HepG2 (cell line): ENCODE data around the gene CYP2W1. TPM values are rescaled to one million over a fixed set of nuclear protein-coding genes. Genes with fewer than 3 reads are reported as not detected.

Source experiments
- AGO2 ChIP-seq: fragments of 200-400 bp; formaldehyde crosslinking; optimal IDR thresholded peaks from 2 replicates; pipeline ENCODE3; 2017; ENCODE audit warnings: mild to moderate bottlenecking, low read depth, low read length, moderate library complexity
- CBX1 ChIP-seq: IDR thresholded peaks from one replicate; pipeline ENCODE4 v1.6.1; 2016; ENCODE audit warnings: antibody characterized with exemption, low read depth
- GABPB1 ChIP-seq: IDR thresholded peaks from 2 replicates; pipeline ENCODE4 v1.6.1; 2016; ENCODE audit warnings: mild to moderate bottlenecking, missing genetic modification reagents, moderate library complexity, missing compliant biosample characterization
- ISL2 ChIP-seq: sonication (generic); formaldehyde crosslinking; IDR thresholded peaks from 2 replicates; pipeline ENCODE4 v1.5.0; 2020; ENCODE audit warnings: missing genetic modification reagents
- JUNB ChIP-seq: sonication (generic); formaldehyde crosslinking; IDR thresholded peaks from 2 replicates; pipeline ENCODE4 v1.8.0; 2022; ENCODE audit warnings: missing genetic modification reagents, mild to moderate bottlenecking, borderline replicate concordance
- MYPOP ChIP-seq: sonication (generic); formaldehyde crosslinking; IDR thresholded peaks from 2 replicates; pipeline ENCODE4 v1.8.1; 2023; ENCODE audit warnings: mild to moderate bottlenecking, moderate library complexity, missing genetic modification reagents
- NFIB ChIP-seq: sonication (generic); formaldehyde crosslinking; IDR thresholded peaks from 2 replicates; pipeline ENCODE4 v1.9.0; 2021; ENCODE audit warnings: missing genetic modification reagents, mild to moderate bottlenecking, borderline replicate concordance
- RNF2 ChIP-seq: fragments of 450-650 bp; conservative IDR thresholded peaks from 2 replicates; pipeline ENCODE4 v1.6.1; 2016; ENCODE audit warnings: low read depth
- SALL1 ChIP-seq: sonication (generic); formaldehyde crosslinking; IDR thresholded peaks from 2 replicates; pipeline ENCODE4 v1.8.0; 2022; ENCODE audit warnings: mild to moderate bottlenecking, missing genetic modification reagents
- TAF15 ChIP-seq: fragments of 200-400 bp; formaldehyde crosslinking; IDR thresholded peaks from one replicate; pipeline ENCODE4 v1.6.1; 2018; ENCODE audit warnings: mild to moderate bottlenecking, low read depth, low read length; ENCODE audit not compliant: poor library complexity, severe bottlenecking
- ZNF224 ChIP-seq: sonication (generic); formaldehyde crosslinking; IDR thresholded peaks from 2 replicates; pipeline ENCODE4 v1.5.0; 2020; ENCODE audit warnings: mild to moderate bottlenecking, missing genetic modification reagents
- ZNF431 ChIP-seq: sonication (generic); formaldehyde crosslinking; IDR thresholded peaks from 2 replicates; pipeline ENCODE4 v1.9.0; 2022; ENCODE audit warnings: missing genetic modification reagents, low read depth, mild to moderate bottlenecking, borderline replicate concordance
- ZNF768 ChIP-seq: sonication (generic); formaldehyde crosslinking; IDR thresholded peaks from 2 replicates; pipeline ENCODE4 v1.4.0; 2020; ENCODE audit warnings: missing genetic modification reagents
- ZNF891 ChIP-seq: sonication (generic); formaldehyde crosslinking; IDR thresholded peaks from 2 replicates; pipeline ENCODE4 v1.5.0; 2020; ENCODE audit warnings: mild to moderate bottlenecking, missing genetic modification reagents
- polyA plus RNA-seq, 8 experiments: library from polyadenylated mRNA; depleted of rRNA in 3 of 8; stranded (reverse) in 7 of 8; unstranded in 1 of 8; fragments of >200 nt; fragmentation: Illumina TruSeq in 4 of 8; extraction: Trizol in 4 of 8; gene quantifications; 2 replicates each; pipeline versions ENCODE4 v1.2.1 to v1.2.3, GENCODE V29; 2011 to 2016; ENCODE audit warnings: low read depth in 4 of 8, missing spikeins in 1 of 8, mixed read lengths in 1 of 8; ENCODE audit not compliant: insufficient read depth in 1 of 8
- total RNA-seq, 5 experiments: library from RNA; depleted of rRNA; stranded (reverse); fragments of >200 nt; fragmentation: Illumina TruSeq; extraction: Trizol; gene quantifications; 2 replicates each; pipeline ENCODE4 v1.2.3, GENCODE V29; 2016; ENCODE audit warnings: low read depth in 1 of 5

CYP2W1 gene
- total and polyA plus RNA-seq, 2 of the 13 experiments (the other 11 are each of a cell fraction or from before 2014, with no cell fraction given) = 19.5 to 31.7 TPM

GRCh38 chr7:945556-946255 lies 37.3 kb upstream of the CYP2W1 start (continued):
- TF ChIP-seq NFIB (CRISPR knock-in tag) = no peak
- TF ChIP-seq JUNB (CRISPR knock-in tag) = no peak
- TF ChIP-seq CBX1 = no peak
- TF ChIP-seq ZNF224 (CRISPR knock-in tag) = no peak
- no peak for TF ChIP-seq AGO2
- no peak for TF ChIP-seq ZNF891 (CRISPR knock-in tag)
- TF ChIP-seq RNF2 = no peak
- TF ChIP-seq TAF15 = no peak
- no peak for TF ChIP-seq ZNF431
- no peak for TF ChIP-seq MYPOP (CRISPR knock-in tag)
- TF ChIP-seq GABPB1 (CRISPR knock-in tag) = peak; percentile 59; the same call in 1 of the 2 replicates
- TF ChIP-seq SALL1 = peak; percentile 38; the same call in 1 of the 2 replicates
- TF ChIP-seq ZNF768 = peak; percentile 87
- TF ChIP-seq ISL2 (CRISPR knock-in tag) = no peak
